Gastrocnemius medialis (tissue), 4 donors: ENCODE data around the gene ATRIP.

Experiments used
- CTCF ChIP-seq, 5 experiments: fragments of 450-650 bp in 3 of 5; fragments of 200-600 bp in 2 of 5; sonication (generic) in 2 of 5; IDR thresholded peaks in 4 of 5; conservative IDR thresholded peaks in 1 of 5; 1 replicate in 4 of 5; 2 replicates in 1 of 5; pipeline ENCODE4 v1.5.1; 2016 to 2019; ENCODE audit warnings: antibody characterized with exemption in 5 of 5, mild to moderate bottlenecking in 3 of 5, moderate library complexity in 3 of 5
- POLR2A ChIP-seq, 2 donors: fragments of 450-650 bp; IDR thresholded peaks; one replicate each; pipeline ENCODE4 v1.6.1; 2017; ENCODE audit warnings: antibody characterized with exemption in 2 of 2, mild to moderate bottlenecking in 2 of 2, moderate library complexity in 2 of 2

DNA sequence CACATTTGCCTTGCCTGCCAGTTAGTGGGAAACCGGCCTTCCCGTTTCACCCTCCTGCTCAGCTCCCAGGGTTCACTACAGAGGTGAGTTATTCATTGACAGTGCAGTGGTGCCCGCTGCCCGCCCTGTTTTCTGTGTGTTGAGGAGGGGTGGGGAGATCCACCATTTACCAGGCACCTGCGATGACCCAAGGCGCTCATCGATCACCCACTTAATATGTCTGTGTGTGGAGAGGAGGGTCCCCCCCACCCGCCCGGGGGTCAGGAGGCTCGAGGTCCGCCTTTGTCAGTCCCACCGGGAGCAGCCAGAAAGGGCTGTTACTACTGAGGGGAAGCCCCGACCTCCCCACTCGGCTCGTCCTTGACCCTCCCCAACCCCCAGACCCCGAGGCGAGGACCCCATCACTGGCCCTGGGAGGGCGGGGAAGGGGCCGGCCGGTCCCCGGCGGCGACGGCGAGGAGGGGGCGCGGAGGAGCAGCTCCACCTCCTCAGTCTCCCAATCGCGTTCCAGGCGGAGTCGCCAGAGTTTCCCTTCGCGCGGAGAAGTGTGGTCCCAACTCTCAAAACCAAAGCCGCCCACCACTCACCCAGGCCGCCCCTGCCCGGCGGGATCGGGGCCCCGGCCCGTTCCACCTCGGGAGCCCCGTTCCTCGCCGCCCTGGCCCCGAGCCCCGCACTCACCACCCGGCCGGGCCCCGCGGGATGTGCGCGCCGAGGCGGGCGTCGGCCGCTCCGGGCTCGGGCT lies 17.8 kb upstream of the ATRIP start:
- TF ChIP-seq POLR2A (IDR thresholded peaks at IDR 0.05) (peak; percentile 27 to 44), CTCF (IDR thresholded peaks at IDR 0.05 in 4 of 5, conservative IDR thresholded peaks at IDR 0.05 in 1 of 5) (no peak)
